H9 (cell line): Measurements from ENCODE around the gene DUOXA2. TPM values are rescaled to one million over a fixed set of nuclear protein-coding genes. Genes with fewer than 3 reads are reported as not detected.

Experiments used
- DNase-seq: peaks from one replicate; pipeline ENCODE4 v3.0.0-alpha.2; 2017
- H2AFZ ChIP-seq: one replicate; pipeline ENCODE4 v1.6.1; 2013; ENCODE audit warnings: mild to moderate bottlenecking, low read length, control low read depth, moderate library complexity
- H2AK5ac ChIP-seq: 2 replicates; pipeline ENCODE4 v1.6.1; 2013; ENCODE audit warnings: low read length, control low read depth, mixed read lengths; ENCODE audit not compliant: insufficient read length
- H2BK120ac ChIP-seq: one replicate; pipeline ENCODE4 v1.6.1; 2013; ENCODE audit warnings: low read depth, mild to moderate bottlenecking, low read length, control low read depth, inconsistent platforms; ENCODE audit not compliant: poor library complexity, severe bottlenecking
- H2BK12ac ChIP-seq: 2 replicates; pipeline ENCODE4 v1.6.1; 2013; ENCODE audit warnings: low read length, control low read depth, mixed read lengths, low read depth; ENCODE audit not compliant: insufficient read length
- H2BK15ac ChIP-seq: 2 replicates; pipeline ENCODE4 v1.6.1; 2013; ENCODE audit warnings: low read depth, low read length, control low read depth
- H2BK20ac ChIP-seq: one replicate; pipeline ENCODE4 v1.6.1; 2013; ENCODE audit warnings: low read depth, mild to moderate bottlenecking, low read length, control low read depth, inconsistent platforms; ENCODE audit not compliant: poor library complexity, severe bottlenecking
- H2BK5ac ChIP-seq: 2 replicates; pipeline ENCODE4 v1.6.1; 2013; ENCODE audit warnings: low read length, control low read depth, mixed read lengths; ENCODE audit not compliant: insufficient read length
- H3K14ac ChIP-seq: 2 replicates; pipeline ENCODE4 v1.6.1; 2013; ENCODE audit warnings: low read length, control low read depth; ENCODE audit not compliant: insufficient read depth
- H3K18ac ChIP-seq: 2 replicates; pipeline ENCODE4 v1.6.1; 2013; ENCODE audit warnings: low read depth, mild to moderate bottlenecking, mixed read lengths, low read length, control low read depth; ENCODE audit not compliant: insufficient read length
- H3K23ac ChIP-seq: 2 replicates; pipeline ENCODE4 v1.6.1; 2013; ENCODE audit warnings: low read length, control low read depth, mixed read lengths, low read depth; ENCODE audit not compliant: insufficient read length
- H3K23me2 ChIP-seq: 2 replicates; pipeline ENCODE4 v1.6.1; 2013; ENCODE audit warnings: low read depth, mild to moderate bottlenecking, mixed read lengths, low read length, control low read depth; ENCODE audit not compliant: insufficient read length, poor library complexity, severe bottlenecking
- H3K27ac ChIP-seq: 2 replicates; pipeline ENCODE4 v1.5.1; 2013; ENCODE audit warnings: low read length, control low read depth, mixed read lengths, low read depth; ENCODE audit not compliant: insufficient read length
- H3K27me3 ChIP-seq: 2 replicates; pipeline ENCODE4 v1.6.1; 2013; ENCODE audit warnings: low read length, control low read depth, inconsistent platforms; ENCODE audit not compliant: insufficient read depth
- H3K4ac ChIP-seq: 2 replicates; pipeline ENCODE4 v1.6.1; 2013; ENCODE audit warnings: low read depth, mild to moderate bottlenecking, control low read depth, inconsistent platforms, low read length, moderate library complexity
- H3K4me1 ChIP-seq: 2 replicates; pipeline ENCODE4 v1.6.1; 2013; ENCODE audit warnings: low read length, control low read depth, inconsistent platforms; ENCODE audit not compliant: insufficient read depth
- H3K4me2 ChIP-seq: 2 replicates; pipeline ENCODE4 v1.6.1; 2013; ENCODE audit warnings: low read length, control low read depth, mixed read lengths; ENCODE audit not compliant: insufficient read length, insufficient read depth
- H3K56ac ChIP-seq: 2 replicates; pipeline ENCODE4 v1.6.1; 2013; ENCODE audit warnings: low read depth, mild to moderate bottlenecking, mixed read lengths, low read length, control low read depth; ENCODE audit not compliant: insufficient read length
- H3K79me1 ChIP-seq: 2 replicates; pipeline ENCODE4 v1.6.1; 2013; ENCODE audit warnings: low read depth, mild to moderate bottlenecking, moderate library complexity, low read length, control low read depth, inconsistent platforms; ENCODE audit not compliant: insufficient read depth, poor library complexity, severe bottlenecking
- H3K79me2 ChIP-seq: 2 replicates; pipeline ENCODE4 v1.6.1; 2013; ENCODE audit warnings: low read length, control low read depth, inconsistent platforms; ENCODE audit not compliant: insufficient read depth
- H3K9ac ChIP-seq: 2 replicates; pipeline ENCODE4 v1.6.1; 2013; ENCODE audit warnings: low read length, control low read depth, mixed read lengths; ENCODE audit not compliant: insufficient read length; ENCODE audit errors: extremely low read depth
- H3K9me3 ChIP-seq: one replicate; pipeline ENCODE4 v1.6.1; 2013; ENCODE audit warnings: low read depth, low read length, inconsistent platforms; ENCODE audit not compliant: control insufficient read depth
- H3T11ph ChIP-seq: one replicate; pipeline ENCODE4 v1.6.1; 2013; ENCODE audit warnings: mild to moderate bottlenecking, low read length, control low read depth, inconsistent platforms
- H4K20me1 ChIP-seq: one replicate; pipeline ENCODE4 v1.6.1; 2013; ENCODE audit not compliant: control insufficient read depth, insufficient read length, insufficient read depth
- H4K5ac ChIP-seq: 2 replicates; pipeline ENCODE4 v1.6.1; 2013; ENCODE audit warnings: low read depth, mild to moderate bottlenecking, mixed read lengths, low read length, control low read depth; ENCODE audit not compliant: insufficient read length
- H4K8ac ChIP-seq: replicated peaks from 2 replicates; pipeline ENCODE4 v1.6.1; 2013; ENCODE audit warnings: low read length, control low read depth, mixed read lengths, low read depth; ENCODE audit not compliant: insufficient read length
- H4K91ac ChIP-seq: 2 replicates; pipeline ENCODE4 v1.6.1; 2013; ENCODE audit warnings: low read depth, mild to moderate bottlenecking, moderate library complexity, mixed read lengths, low read length, control low read depth; ENCODE audit not compliant: insufficient read length
- H3K27ac Mint-ChIP-seq, 3 experiments: 2 replicates in 2 of 3; 3 replicates in 1 of 3; pipeline ENCODE4 v1.8.0; 2020 to 2021; ENCODE audit warnings: mixed read lengths in 3 of 3, mild to moderate bottlenecking in 1 of 3, moderate library complexity in 1 of 3
- H3K27me3 Mint-ChIP-seq: 2 replicates; pipeline ENCODE4 v1.8.0; 2021; ENCODE audit warnings: low read depth, mild to moderate bottlenecking, moderate library complexity, mixed read lengths
- H3K36me3 Mint-ChIP-seq, 3 experiments: 2 replicates in 2 of 3; 3 replicates in 1 of 3; pipeline ENCODE4 v1.8.0; 2020 to 2021; ENCODE audit warnings: low read depth in 3 of 3, mixed read lengths in 3 of 3; ENCODE audit not compliant: insufficient read depth in 1 of 3
- H3K4me1 Mint-ChIP-seq, 2 experiments: 2 replicates each; pipeline ENCODE4 v1.8.0; 2020; ENCODE audit warnings: mixed read lengths in 2 of 2
- H3K4me3 Mint-ChIP-seq, 2 experiments: 2 replicates in 1 of 2; 3 replicates in 1 of 2; pipeline ENCODE4 v1.8.0; 2020 to 2021; ENCODE audit warnings: mild to moderate bottlenecking in 2 of 2, mixed read lengths in 2 of 2, moderate library complexity in 1 of 2
- H3K9me3 Mint-ChIP-seq, 2 experiments: 2 replicates in 1 of 2; 3 replicates in 1 of 2; pipeline ENCODE4 v1.8.0; 2020; ENCODE audit warnings: mild to moderate bottlenecking in 2 of 2, mixed read lengths in 2 of 2, moderate library complexity in 1 of 2
- WGBS: extraction: QIAGEN DNeasy Blood & Tissue Kit; methylation state at CpG from one replicate; pipeline ENCODE4 v1.1.7; 2013; ENCODE audit warnings: missing lambda C conversion rate, low lambda C conversion rate, mixed read lengths; ENCODE audit not compliant: insufficient read length; ENCODE audit errors: extremely low coverage; 5-methylcytosine and 5-hydroxymethylcytosine counted together
- total RNA-seq: library from RNA; stranded (reverse); gene quantifications from 2 replicates; pipeline ENCODE4 v1.2.1, GENCODE V29; 2021
- TF ChIP-seq, protein P1 (sequence below): fragments of 200-600 bp; sonication (generic); conservative IDR thresholded peaks from 3 replicates; pipeline ENCODE4 v1.8.0; 2021; ENCODE audit warnings: antibody characterized with exemption, mild to moderate bottlenecking

DUOXA2 gene
- total RNA-seq, 1 experiment from 2014 or later, result not detected

DNA sequence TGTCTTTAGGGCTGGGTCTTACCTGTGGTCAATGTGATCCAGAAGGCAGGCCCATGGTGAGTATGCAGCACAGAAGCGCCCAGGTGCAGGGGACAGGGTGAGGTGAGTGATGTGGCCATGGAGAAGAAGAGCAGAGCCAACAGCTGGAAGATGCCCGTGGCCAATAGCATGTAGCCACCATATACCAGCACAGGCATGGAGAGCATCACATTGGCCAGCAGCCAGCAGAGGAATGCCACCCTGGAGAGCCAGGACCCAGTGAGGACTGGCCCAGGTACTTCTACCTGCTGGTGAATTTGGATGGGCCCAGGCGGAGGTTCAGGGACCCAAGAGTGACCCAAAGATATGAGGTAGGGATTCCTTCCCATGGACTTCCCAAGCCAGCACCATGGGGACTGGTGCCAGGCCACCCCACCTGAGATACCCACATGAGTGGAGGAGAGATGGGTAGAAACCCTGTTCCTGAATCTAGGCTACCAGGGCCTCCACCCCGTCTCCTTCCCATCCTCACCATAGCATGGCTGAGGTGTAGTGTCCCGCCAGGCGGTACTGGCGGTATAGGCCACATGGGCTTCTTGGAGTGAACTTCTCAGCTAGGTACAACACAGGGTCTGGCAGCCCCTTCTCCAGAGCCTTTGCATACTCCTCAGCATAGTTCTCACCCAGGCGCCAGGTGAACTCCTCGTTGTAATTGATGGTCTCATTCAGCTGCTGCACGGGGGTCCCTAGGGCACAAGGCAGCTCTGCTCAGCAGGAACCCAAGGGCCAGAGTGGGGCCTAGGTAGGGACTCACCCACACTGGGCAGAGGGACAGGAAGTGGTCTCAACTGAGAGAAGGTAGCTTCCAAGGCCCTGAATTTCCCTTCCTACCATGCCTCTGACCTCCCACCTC, 6.2 kb downstream of the DUOXA2 start:
- DNase-seq, result no peak
- H2AFZ ChIP-seq, result no peak overlapping the region
- no peak overlapping the region for H4K5ac ChIP-seq
- H2BK120ac ChIP-seq, result no peak overlapping the region
- H4K91ac ChIP-seq, result no peak overlapping the region
- H3K14ac ChIP-seq, result no peak overlapping the region
- no peak overlapping the region for H2BK15ac ChIP-seq
- Mint-ChIP-seq H3K4me3 (no peak overlapping the region), H3K27me3 (peaks cover 81% of the 10 kb centered on the region), H3K4me1 (peaks cover 2 to 12% of the 10 kb centered on the region in 2 experiments; a peak in 3 of 4 replicates), H3K27ac (no peak overlapping the region), H3K9me3 (peaks cover 6 to 9% of the 10 kb centered on the region in 2 experiments), H3K36me3 (no peaks in the 10 kb centered on the region; a peak in 2 of 7 replicates)
- no peak overlapping the region for H3T11ph ChIP-seq
- H3K18ac ChIP-seq, result no peak overlapping the region
- no peak overlapping the region for H3K23ac ChIP-seq
- H2BK20ac ChIP-seq, result no peak overlapping the region
- no peak overlapping the region for H3K4ac ChIP-seq
- H2BK5ac ChIP-seq, result no peak overlapping the region
- H3K23me2 ChIP-seq, result peaks cover 2% of the 10 kb centered on the region
- no peaks in the 10 kb centered on the region for H3K9me3 ChIP-seq
- H3K56ac ChIP-seq, result no peak overlapping the region
- no peaks in the 10 kb centered on the region for H3K4me1 ChIP-seq
- no peak overlapping the region for H3K27ac ChIP-seq
- peaks cover 3% of the 10 kb centered on the region for H4K20me1 ChIP-seq
- no peak overlapping the region for H2BK12ac ChIP-seq
- peaks cover 30% of the 10 kb centered on the region for H3K27me3 ChIP-seq
- H3K79me1 ChIP-seq, result no peaks in the 10 kb centered on the region
- no peak overlapping the region for H3K4me2 ChIP-seq
- no peak overlapping the region for H2AK5ac ChIP-seq
- no peak overlapping the region for H3K9ac ChIP-seq
- H3K79me2 ChIP-seq, result no peaks in the 10 kb centered on the region
- H4K8ac ChIP-seq, result no peak overlapping the region
- no CpG with 5 or more reads among the region's 10 CpGs for WGBS
- TF ChIP-seq, protein P1, sequence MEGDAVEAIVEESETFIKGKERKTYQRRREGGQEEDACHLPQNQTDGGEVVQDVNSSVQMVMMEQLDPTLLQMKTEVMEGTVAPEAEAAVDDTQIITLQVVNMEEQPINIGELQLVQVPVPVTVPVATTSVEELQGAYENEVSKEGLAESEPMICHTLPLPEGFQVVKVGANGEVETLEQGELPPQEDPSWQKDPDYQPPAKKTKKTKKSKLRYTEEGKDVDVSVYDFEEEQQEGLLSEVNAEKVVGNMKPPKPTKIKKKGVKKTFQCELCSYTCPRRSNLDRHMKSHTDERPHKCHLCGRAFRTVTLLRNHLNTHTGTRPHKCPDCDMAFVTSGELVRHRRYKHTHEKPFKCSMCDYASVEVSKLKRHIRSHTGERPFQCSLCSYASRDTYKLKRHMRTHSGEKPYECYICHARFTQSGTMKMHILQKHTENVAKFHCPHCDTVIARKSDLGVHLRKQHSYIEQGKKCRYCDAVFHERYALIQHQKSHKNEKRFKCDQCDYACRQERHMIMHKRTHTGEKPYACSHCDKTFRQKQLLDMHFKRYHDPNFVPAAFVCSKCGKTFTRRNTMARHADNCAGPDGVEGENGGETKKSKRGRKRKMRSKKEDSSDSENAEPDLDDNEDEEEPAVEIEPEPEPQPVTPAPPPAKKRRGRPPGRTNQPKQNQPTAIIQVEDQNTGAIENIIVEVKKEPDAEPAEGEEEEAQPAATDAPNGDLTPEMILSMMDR, result no peak
